ENCODE results near the gene PPARA. TPM values are rescaled to one million over a fixed set of nuclear protein-coding genes. Genes with fewer than 3 reads are reported as not detected.

Gene PPARA
- polyA plus RNA-seq, 1 donor from 2014 or later = 0.43 TPM

DNA sequence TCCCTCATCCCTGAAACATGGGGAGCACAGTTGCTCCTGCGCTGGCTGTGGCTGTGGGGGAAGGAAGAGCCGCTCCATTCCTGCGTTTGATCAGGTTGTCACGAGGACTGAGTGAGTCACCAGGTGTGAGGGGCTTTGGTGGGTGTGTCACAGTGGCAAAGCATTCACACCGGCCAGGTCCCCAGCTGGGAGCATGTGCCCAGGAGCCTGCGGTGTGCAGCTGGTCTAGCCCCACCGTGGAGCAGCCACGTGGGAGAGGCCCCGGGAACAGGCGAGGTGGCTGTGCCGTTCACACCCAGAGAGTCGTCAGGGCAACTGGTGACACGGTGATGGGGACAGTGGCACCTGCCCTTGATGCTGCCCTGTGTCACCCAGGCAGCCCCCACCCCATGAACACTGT lies 47.6 kb upstream of the PPARA start:
- Histone ChIP-seq H3K9ac (ENCODE audit: low read length) (no peak overlapping the region), H3F3A (ENCODE audit: insufficient read depth, low read length, poor library complexity, severe bottlenecking) (no peaks in the 10 kb centered on the region), H3K9me3 (ENCODE audit: low read length) (no peaks in the 10 kb centered on the region), H3K4me3 (ENCODE audit: low read length) (no peak overlapping the region), H3K27me3 (ENCODE audit: insufficient read depth, low read depth, low read length) (no peaks in the 10 kb centered on the region), H3K9me2 (ENCODE audit: insufficient read depth, low read length) (no peaks in the 10 kb centered on the region), H3K36me3 (ENCODE audit: insufficient read depth, low read length) (no peaks in the 10 kb centered on the region), H3K79me2 (replicated peaks; ENCODE audit: insufficient read depth, low read length) (no peaks in the 10 kb centered on the region), H4K20me1 (ENCODE audit: insufficient read depth) (no peaks in the 10 kb centered on the region), H2AFZ (ENCODE audit: low read depth, low read length) (no peak overlapping the region), H3K27ac (ENCODE audit: low read length) (no peak overlapping the region), H3K4me2 (ENCODE audit: low read length) (no peak overlapping the region)
- no peak for TF ChIP-seq RAD21 (conservative IDR thresholded peaks at IDR 0.05)
- TF ChIP-seq MXI1 (conservative IDR thresholded peaks at IDR 0.05; ENCODE audit: poor library complexity, severe bottlenecking) = no peak
- TF ChIP-seq, protein P1, sequence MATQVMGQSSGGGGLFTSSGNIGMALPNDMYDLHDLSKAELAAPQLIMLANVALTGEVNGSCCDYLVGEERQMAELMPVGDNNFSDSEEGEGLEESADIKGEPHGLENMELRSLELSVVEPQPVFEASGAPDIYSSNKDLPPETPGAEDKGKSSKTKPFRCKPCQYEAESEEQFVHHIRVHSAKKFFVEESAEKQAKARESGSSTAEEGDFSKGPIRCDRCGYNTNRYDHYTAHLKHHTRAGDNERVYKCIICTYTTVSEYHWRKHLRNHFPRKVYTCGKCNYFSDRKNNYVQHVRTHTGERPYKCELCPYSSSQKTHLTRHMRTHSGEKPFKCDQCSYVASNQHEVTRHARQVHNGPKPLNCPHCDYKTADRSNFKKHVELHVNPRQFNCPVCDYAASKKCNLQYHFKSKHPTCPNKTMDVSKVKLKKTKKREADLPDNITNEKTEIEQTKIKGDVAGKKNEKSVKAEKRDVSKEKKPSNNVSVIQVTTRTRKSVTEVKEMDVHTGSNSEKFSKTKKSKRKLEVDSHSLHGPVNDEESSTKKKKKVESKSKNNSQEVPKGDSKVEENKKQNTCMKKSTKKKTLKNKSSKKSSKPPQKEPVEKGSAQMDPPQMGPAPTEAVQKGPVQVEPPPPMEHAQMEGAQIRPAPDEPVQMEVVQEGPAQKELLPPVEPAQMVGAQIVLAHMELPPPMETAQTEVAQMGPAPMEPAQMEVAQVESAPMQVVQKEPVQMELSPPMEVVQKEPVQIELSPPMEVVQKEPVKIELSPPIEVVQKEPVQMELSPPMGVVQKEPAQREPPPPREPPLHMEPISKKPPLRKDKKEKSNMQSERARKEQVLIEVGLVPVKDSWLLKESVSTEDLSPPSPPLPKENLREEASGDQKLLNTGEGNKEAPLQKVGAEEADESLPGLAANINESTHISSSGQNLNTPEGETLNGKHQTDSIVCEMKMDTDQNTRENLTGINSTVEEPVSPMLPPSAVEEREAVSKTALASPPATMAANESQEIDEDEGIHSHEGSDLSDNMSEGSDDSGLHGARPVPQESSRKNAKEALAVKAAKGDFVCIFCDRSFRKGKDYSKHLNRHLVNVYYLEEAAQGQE (IDR thresholded peaks at IDR 0.05; ENCODE audit: borderline replicate concordance) = no peak
- TF ChIP-seq SMC3 (conservative IDR thresholded peaks at IDR 0.05; ENCODE audit: poor library complexity) = no peak
- no peak for TF ChIP-seq EZH2 (IDR thresholded peaks at IDR 0.05; ENCODE audit: borderline replicate concordance, insufficient read depth, low read length, poor library complexity, severe bottlenecking)
- TF ChIP-seq, protein P2, sequence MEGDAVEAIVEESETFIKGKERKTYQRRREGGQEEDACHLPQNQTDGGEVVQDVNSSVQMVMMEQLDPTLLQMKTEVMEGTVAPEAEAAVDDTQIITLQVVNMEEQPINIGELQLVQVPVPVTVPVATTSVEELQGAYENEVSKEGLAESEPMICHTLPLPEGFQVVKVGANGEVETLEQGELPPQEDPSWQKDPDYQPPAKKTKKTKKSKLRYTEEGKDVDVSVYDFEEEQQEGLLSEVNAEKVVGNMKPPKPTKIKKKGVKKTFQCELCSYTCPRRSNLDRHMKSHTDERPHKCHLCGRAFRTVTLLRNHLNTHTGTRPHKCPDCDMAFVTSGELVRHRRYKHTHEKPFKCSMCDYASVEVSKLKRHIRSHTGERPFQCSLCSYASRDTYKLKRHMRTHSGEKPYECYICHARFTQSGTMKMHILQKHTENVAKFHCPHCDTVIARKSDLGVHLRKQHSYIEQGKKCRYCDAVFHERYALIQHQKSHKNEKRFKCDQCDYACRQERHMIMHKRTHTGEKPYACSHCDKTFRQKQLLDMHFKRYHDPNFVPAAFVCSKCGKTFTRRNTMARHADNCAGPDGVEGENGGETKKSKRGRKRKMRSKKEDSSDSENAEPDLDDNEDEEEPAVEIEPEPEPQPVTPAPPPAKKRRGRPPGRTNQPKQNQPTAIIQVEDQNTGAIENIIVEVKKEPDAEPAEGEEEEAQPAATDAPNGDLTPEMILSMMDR (IDR thresholded peaks at IDR 0.05; ENCODE audit: poor library complexity, severe bottlenecking) = no peak
- no peak for TF ChIP-seq TAF1 (IDR thresholded peaks at IDR 0.05; ENCODE audit: low read depth)
- TF ChIP-seq POLR2AphosphoS5 (IDR thresholded peaks at IDR 0.05) = no peak

DNA sequence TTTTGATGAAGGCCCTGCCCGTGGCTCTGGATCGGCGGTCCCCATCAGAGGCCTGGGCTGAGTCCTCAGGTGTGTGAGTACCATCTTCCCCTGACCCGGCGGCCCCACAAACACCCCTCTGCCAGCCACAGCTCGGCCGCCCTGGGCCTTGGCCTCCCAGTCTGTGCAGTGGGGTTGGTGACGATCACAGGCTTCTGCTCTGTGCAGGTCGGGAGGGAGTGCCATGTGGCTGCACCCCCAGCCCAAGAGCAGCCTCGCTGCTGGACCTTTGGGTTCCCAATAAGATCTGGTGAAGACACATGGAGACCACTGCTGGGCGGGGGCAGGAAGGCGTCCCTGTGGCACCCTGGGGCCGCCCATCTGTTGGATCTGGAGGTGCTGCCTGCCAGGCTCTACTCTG lies 47.1 kb upstream of the PPARA start:
- Histone ChIP-seq H3F3A (ENCODE audit: insufficient read depth, low read length, poor library complexity, severe bottlenecking) (no peaks in the 10 kb centered on the region), H3K9me3 (ENCODE audit: low read length) (no peaks in the 10 kb centered on the region), H3K9me2 (ENCODE audit: insufficient read depth, low read length) (no peaks in the 10 kb centered on the region), H3K36me3 (ENCODE audit: insufficient read depth, low read length) (no peaks in the 10 kb centered on the region), H3K4me3 (ENCODE audit: low read length) (no peak overlapping the region), H3K79me2 (replicated peaks; ENCODE audit: insufficient read depth, low read length) (no peaks in the 10 kb centered on the region), H4K20me1 (ENCODE audit: insufficient read depth) (no peaks in the 10 kb centered on the region), H3K27me3 (ENCODE audit: insufficient read depth, low read depth, low read length) (no peaks in the 10 kb centered on the region), H3K27ac (ENCODE audit: low read length) (no peak overlapping the region), H3K4me2 (ENCODE audit: low read length) (no peak overlapping the region), H3K9ac (ENCODE audit: low read length) (no peak overlapping the region), H2AFZ (ENCODE audit: low read depth, low read length) (no peak overlapping the region)
- TF ChIP-seq EP300 (conservative IDR thresholded peaks at IDR 0.05; ENCODE audit: poor library complexity, severe bottlenecking) (no peak), POLR2AphosphoS5 (IDR thresholded peaks at IDR 0.05) (no peak), RAD21 (conservative IDR thresholded peaks at IDR 0.05) (no peak), MXI1 (conservative IDR thresholded peaks at IDR 0.05; ENCODE audit: poor library complexity, severe bottlenecking) (no peak), SMC3 (conservative IDR thresholded peaks at IDR 0.05; ENCODE audit: poor library complexity) (no peak)
- TF ChIP-seq, protein P1 (IDR thresholded peaks at IDR 0.05; ENCODE audit: borderline replicate concordance) = no peak
- TF ChIP-seq, protein P2 (IDR thresholded peaks at IDR 0.05; ENCODE audit: poor library complexity, severe bottlenecking) = no peak
